ENCODE results near the gene STYXL1.
"Not testable (repeated sequence)": the region's sequence is repeated elsewhere in the genome, so short reads cannot be mapped to it uniquely, and the experiment has no call there.

STYXL1 gene

GRCh38 chr7:76054123-76055120 is 6.6 kb upstream of the STYXL1 start:
- peaks cover 10 to 11% of the 10 kb centered on the region in 2 donors for H3K4me1 ChIP-seq (ENCODE audit: control insufficient read depth in 2 of 2, insufficient read depth in 2 of 2, low read length in 2 of 2)
- H3K9me3 ChIP-seq (ENCODE audit: control insufficient read depth in 2 of 2, low read length in 2 of 2), result no peaks in the 10 kb centered on the region
- no peak overlapping the region for H3K27ac ChIP-seq (ENCODE audit: low read depth in 2 of 2, low read length in 2 of 2)
- H3K4me3 ChIP-seq (ENCODE audit: low read length in 2 of 2), result no peak overlapping the region
- no peak overlapping the region for H3K9ac ChIP-seq (ENCODE audit: low read depth in 1 of 2, low read length in 2 of 2)
- H3K36me3 ChIP-seq (ENCODE audit: control insufficient read depth in 2 of 2, insufficient read depth in 2 of 2, low read length in 2 of 2), result peaks cover 39 to 56% of the 10 kb centered on the region in 2 donors
- H3K27me3 ChIP-seq (ENCODE audit: control insufficient read depth in 2 of 2, insufficient read depth in 2 of 2, low read length in 2 of 2), result no peaks in the 10 kb centered on the region

DNA sequence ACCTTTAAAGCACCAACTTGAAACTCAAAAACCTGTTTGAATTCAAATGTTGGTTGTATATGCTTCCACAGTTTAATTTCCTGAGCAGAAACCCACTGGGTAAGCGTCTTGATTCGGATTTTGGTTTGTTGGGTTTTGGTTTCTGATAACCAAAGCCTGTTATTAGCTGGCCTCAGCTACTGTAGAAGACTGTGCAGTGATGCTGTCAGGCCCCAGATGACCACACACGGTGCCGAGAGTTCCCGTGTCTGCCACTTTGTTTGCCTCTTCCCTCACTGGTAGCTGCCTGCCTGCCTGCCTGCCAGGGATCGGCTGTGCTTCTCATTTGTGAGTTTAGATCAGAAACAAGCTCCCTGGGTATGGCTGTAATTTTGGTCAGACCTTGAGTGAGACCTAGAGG is 5.7 kb upstream of the STYXL1 start:
- Histone ChIP-seq H3K4me1 (ENCODE audit: control insufficient read depth in 2 of 2, insufficient read depth in 2 of 2, low read length in 2 of 2) (peaks cover 12 to 18% of the 10 kb centered on the region in 2 donors), H3K27ac (ENCODE audit: low read depth in 2 of 2, low read length in 2 of 2) (no peak overlapping the region), H3K9ac (ENCODE audit: low read depth in 1 of 2, low read length in 2 of 2) (no peak overlapping the region), H3K27me3 (ENCODE audit: control insufficient read depth in 2 of 2, insufficient read depth in 2 of 2, low read length in 2 of 2) (no peaks in the 10 kb centered on the region), H3K36me3 (ENCODE audit: control insufficient read depth in 2 of 2, insufficient read depth in 2 of 2, low read length in 2 of 2) (peaks cover 32 to 47% of the 10 kb centered on the region in 2 donors), H3K4me3 (ENCODE audit: low read length in 2 of 2) (no peak overlapping the region), H3K9me3 (ENCODE audit: control insufficient read depth in 2 of 2, low read length in 2 of 2) (no peaks in the 10 kb centered on the region)

DNA sequence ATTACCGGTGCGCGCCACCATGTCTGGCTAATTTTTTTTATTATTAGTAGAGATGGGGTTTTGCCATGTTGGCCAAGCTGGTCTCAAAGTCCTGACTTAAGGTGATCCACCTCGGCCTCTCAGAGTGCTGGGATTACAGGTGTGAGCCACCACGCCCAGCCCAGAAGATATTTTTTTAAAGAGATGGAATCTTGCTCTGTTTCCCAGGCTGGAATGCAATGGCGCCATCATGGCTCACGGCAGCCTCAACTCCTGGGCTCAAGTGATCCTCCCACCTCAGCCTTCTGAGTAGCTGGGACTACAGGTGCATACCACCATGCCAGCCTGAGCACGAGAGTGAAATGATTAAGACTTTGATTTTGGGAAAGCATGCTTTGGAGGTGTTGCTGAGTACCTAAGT is 4.9 kb upstream of the STYXL1 start:
- peaks cover 11 to 18% of the 10 kb centered on the region in 2 donors for H3K4me1 ChIP-seq (ENCODE audit: control insufficient read depth in 2 of 2, insufficient read depth in 2 of 2, low read length in 2 of 2)
- H3K36me3 ChIP-seq (ENCODE audit: control insufficient read depth in 2 of 2, insufficient read depth in 2 of 2, low read length in 2 of 2), result peaks cover 24 to 39% of the 10 kb centered on the region in 2 donors
- not testable (repeated sequence) for H3K4me3 ChIP-seq (ENCODE audit: low read length in 2 of 2); H3K27me3 ChIP-seq (ENCODE audit: control insufficient read depth in 2 of 2, insufficient read depth in 2 of 2, low read length in 2 of 2); H3K9ac ChIP-seq (ENCODE audit: low read depth in 1 of 2, low read length in 2 of 2); H3K9me3 ChIP-seq (ENCODE audit: control insufficient read depth in 2 of 2, low read length in 2 of 2); H3K27ac ChIP-seq (ENCODE audit: low read depth in 2 of 2, low read length in 2 of 2)

GRCh38 chr7:76051840-76052239 is 4.0 kb upstream of the STYXL1 start:
- no peak overlapping the region for H3K27ac ChIP-seq (ENCODE audit: low read depth in 2 of 2, low read length in 2 of 2)
- H3K9me3 ChIP-seq (ENCODE audit: control insufficient read depth in 2 of 2, low read length in 2 of 2), result no peaks in the 10 kb centered on the region
- H3K27me3 ChIP-seq (ENCODE audit: control insufficient read depth in 2 of 2, insufficient read depth in 2 of 2, low read length in 2 of 2), result no peaks in the 10 kb centered on the region
- peaks cover 17 to 31% of the 10 kb centered on the region in 2 donors for H3K36me3 ChIP-seq (ENCODE audit: control insufficient read depth in 2 of 2, insufficient read depth in 2 of 2, low read length in 2 of 2)
- peaks cover 3 to 12% of the 10 kb centered on the region in 2 donors for H3K4me1 ChIP-seq (ENCODE audit: control insufficient read depth in 2 of 2, insufficient read depth in 2 of 2, low read length in 2 of 2)
- no peak overlapping the region for H3K4me3 ChIP-seq (ENCODE audit: low read length in 2 of 2)
- no peak overlapping the region for H3K9ac ChIP-seq (ENCODE audit: low read depth in 1 of 2, low read length in 2 of 2)

- H3K27ac ChIP-seq (ENCODE audit: low read depth in 2 of 2, low read length in 2 of 2), result no peak overlapping the region
- H3K36me3 ChIP-seq (ENCODE audit: control insufficient read depth in 2 of 2, insufficient read depth in 2 of 2, low read length in 2 of 2), result peaks cover 12 to 23% of the 10 kb centered on the region in 2 donors
- H3K4me1 ChIP-seq (ENCODE audit: control insufficient read depth in 2 of 2, insufficient read depth in 2 of 2, low read length in 2 of 2), result peaks cover 11% of the 10 kb centered on the region in 2 donors
- no peak overlapping the region for H3K4me3 ChIP-seq (ENCODE audit: low read length in 2 of 2)
- H3K9ac ChIP-seq (ENCODE audit: low read depth in 1 of 2, low read length in 2 of 2), result no peak overlapping the region
- H3K9me3 ChIP-seq (ENCODE audit: control insufficient read depth in 2 of 2, low read length in 2 of 2), result no peaks in the 10 kb centered on the region
- H3K27me3 ChIP-seq (ENCODE audit: control insufficient read depth in 2 of 2, insufficient read depth in 2 of 2, low read length in 2 of 2), result no peaks in the 10 kb centered on the region
These were observed 2.7 kb upstream of the STYXL1 start for GRCh38 chr7:76050545-76050944.

- Histone ChIP-seq H3K27me3 (ENCODE audit: control insufficient read depth in 2 of 2, insufficient read depth in 2 of 2, low read length in 2 of 2) (no peaks in the 10 kb centered on the region), H3K4me3 (ENCODE audit: low read length in 2 of 2) (peak overlapping the region; percentile 36 to 100), H3K36me3 (ENCODE audit: control insufficient read depth in 2 of 2, insufficient read depth in 2 of 2, low read length in 2 of 2) (peaks cover 6 to 15% of the 10 kb centered on the region in 2 donors), H3K4me1 (ENCODE audit: control insufficient read depth in 2 of 2, insufficient read depth in 2 of 2, low read length in 2 of 2) (peaks cover 11 to 12% of the 10 kb centered on the region in 2 donors), H3K27ac (ENCODE audit: low read depth in 2 of 2, low read length in 2 of 2) (no peak overlapping the region), H3K9ac (ENCODE audit: low read depth in 1 of 2, low read length in 2 of 2) (peak overlapping the region in 1 of 2 donors; percentile 96), H3K9me3 (ENCODE audit: control insufficient read depth in 2 of 2, low read length in 2 of 2) (no peaks in the 10 kb centered on the region)
These were observed 1.5 kb upstream of the STYXL1 start for GRCh38 chr7:76049295-76049694.

GRCh38 chr7:76048668-76048988 is 828 bp upstream of the STYXL1 start:
- peak overlapping the region; percentile 90 to 93 for H3K27ac ChIP-seq (ENCODE audit: low read depth in 2 of 2, low read length in 2 of 2)

GRCh38 chr7:76047305-76047810 is 442 bp downstream of the STYXL1 start:
- Histone ChIP-seq H3K27me3 (ENCODE audit: control insufficient read depth in 2 of 2, insufficient read depth in 2 of 2, low read length in 2 of 2) (no peaks in the 10 kb centered on the region), H3K4me3 (ENCODE audit: low read length in 2 of 2) (peak overlapping the region; percentile 95 to 100), H3K36me3 (ENCODE audit: control insufficient read depth in 2 of 2, insufficient read depth in 2 of 2, low read length in 2 of 2) (peaks cover 3 to 5% of the 10 kb centered on the region in 2 donors), H3K9ac (ENCODE audit: low read depth in 1 of 2, low read length in 2 of 2) (peak overlapping the region; percentile 84 to 96), H3K9me3 (ENCODE audit: control insufficient read depth in 2 of 2, low read length in 2 of 2) (no peaks in the 10 kb centered on the region), H3K27ac (ENCODE audit: low read depth in 2 of 2, low read length in 2 of 2) (peak overlapping the region; percentile 90 to 93), H3K4me1 (ENCODE audit: control insufficient read depth in 2 of 2, insufficient read depth in 2 of 2, low read length in 2 of 2) (peaks cover 9 to 12% of the 10 kb centered on the region in 2 donors)

More at GRCh38 chr7:76048668-76048988, 828 bp upstream of the STYXL1 start:
- Histone ChIP-seq H3K9ac (ENCODE audit: low read depth in 1 of 2, low read length in 2 of 2) (peak overlapping the region; percentile 84 to 96), H3K27me3 (ENCODE audit: control insufficient read depth in 2 of 2, insufficient read depth in 2 of 2, low read length in 2 of 2) (no peaks in the 10 kb centered on the region), H3K4me1 (ENCODE audit: control insufficient read depth in 2 of 2, insufficient read depth in 2 of 2, low read length in 2 of 2) (peaks cover 9 to 12% of the 10 kb centered on the region in 2 donors), H3K36me3 (ENCODE audit: control insufficient read depth in 2 of 2, insufficient read depth in 2 of 2, low read length in 2 of 2) (peaks cover 6 to 8% of the 10 kb centered on the region in 2 donors), H3K9me3 (ENCODE audit: control insufficient read depth in 2 of 2, low read length in 2 of 2) (no peaks in the 10 kb centered on the region), H3K4me3 (ENCODE audit: low read length in 2 of 2) (peak overlapping the region; percentile 95 to 100)

DNA sequence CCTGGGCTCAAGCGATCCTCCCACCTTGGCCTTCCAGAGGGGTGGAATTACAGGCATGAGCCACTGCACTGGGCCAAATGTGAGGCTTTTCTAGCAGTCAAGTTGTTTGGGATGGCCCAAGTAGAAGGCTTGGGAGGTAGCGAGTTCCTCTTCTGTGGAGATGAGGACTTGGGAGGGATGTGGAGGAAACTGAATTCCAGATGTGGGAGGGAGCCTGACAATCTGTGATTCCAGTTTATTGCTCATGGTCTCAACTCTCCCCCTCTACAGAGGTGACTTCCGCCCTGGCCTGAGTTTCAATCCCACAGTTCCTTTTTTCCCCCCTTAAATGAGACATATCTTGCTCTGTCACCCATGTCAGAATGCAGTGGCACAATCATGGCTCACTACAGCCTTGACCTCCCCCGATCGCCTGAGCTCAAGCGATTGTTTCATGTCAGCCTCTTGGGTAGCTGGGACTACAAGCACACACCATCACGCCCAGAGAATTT is 3.4 kb downstream of the STYXL1 start:
- Histone ChIP-seq H3K36me3 (ENCODE audit: control insufficient read depth in 2 of 2, insufficient read depth in 2 of 2, low read length in 2 of 2) (peaks cover 0 to 3% of the 10 kb centered on the region in 2 donors), H3K27me3 (ENCODE audit: control insufficient read depth in 2 of 2, insufficient read depth in 2 of 2, low read length in 2 of 2) (no peaks in the 10 kb centered on the region), H3K9ac (ENCODE audit: low read depth in 1 of 2, low read length in 2 of 2) (no peak overlapping the region), H3K4me3 (ENCODE audit: low read length in 2 of 2) (no peak overlapping the region), H3K9me3 (ENCODE audit: control insufficient read depth in 2 of 2, low read length in 2 of 2) (no peaks in the 10 kb centered on the region), H3K27ac (ENCODE audit: low read depth in 2 of 2, low read length in 2 of 2) (no peak overlapping the region), H3K4me1 (ENCODE audit: control insufficient read depth in 2 of 2, insufficient read depth in 2 of 2, low read length in 2 of 2) (peaks cover 7 to 12% of the 10 kb centered on the region in 2 donors)

- no peaks in the 10 kb centered on the region for H3K27me3 ChIP-seq (ENCODE audit: control insufficient read depth in 2 of 2, insufficient read depth in 2 of 2, low read length in 2 of 2)
- H3K9me3 ChIP-seq (ENCODE audit: control insufficient read depth in 2 of 2, low read length in 2 of 2), result no peaks in the 10 kb centered on the region
- no peak overlapping the region for H3K27ac ChIP-seq (ENCODE audit: low read depth in 2 of 2, low read length in 2 of 2)
- H3K9ac ChIP-seq (ENCODE audit: low read depth in 1 of 2, low read length in 2 of 2), result no peak overlapping the region
- H3K36me3 ChIP-seq (ENCODE audit: control insufficient read depth in 2 of 2, insufficient read depth in 2 of 2, low read length in 2 of 2), result peaks cover 2 to 3% of the 10 kb centered on the region in 2 donors
- no peak overlapping the region for H3K4me3 ChIP-seq (ENCODE audit: low read length in 2 of 2)
- no peaks in the 10 kb centered on the region for H3K4me1 ChIP-seq (ENCODE audit: control insufficient read depth in 2 of 2, insufficient read depth in 2 of 2, low read length in 2 of 2)
These were observed 7.7 kb downstream of the STYXL1 start for GRCh38 chr7:76040126-76040525.
